Erythroblast (primary cell): ENCODE measurements around the gene CRIP2.

Source experiments
- GATA1 ChIP-seq: IDR thresholded peaks from 2 replicates; pipeline ENCODE4 v1.6.1; 2011; ENCODE audit warnings: low read depth, mild to moderate bottlenecking, control low read depth, low read length, moderate library complexity
- POLR2A ChIP-seq: IDR thresholded peaks from 2 replicates; pipeline ENCODE4 v1.6.1; 2011; ENCODE audit warnings: mild to moderate bottlenecking, low read length

GRCh38 chr14:105455766-105456660, 18.6 kb upstream of the CRIP2 start:
- no peak for TF ChIP-seq POLR2A
- no peak for TF ChIP-seq GATA1
